ENCODE measurements around the gene ADSS1. TPM values are rescaled to one million over a fixed set of nuclear protein-coding genes. Genes with fewer than 3 reads are reported as not detected.

Gene ADSS1
- total and polyA plus RNA-seq, 2 experiments from 2014 or later, result 3.8 to 7.6 TPM

- no peak for DNase-seq (ENCODE audit: low spot score)
- TF ChIP-seq CTCF (IDR thresholded peaks at IDR 0.05; ENCODE audit: poor library complexity) (no peak), EZH2phosphoT487 (IDR thresholded peaks at IDR 0.05; ENCODE audit: low read depth, severe bottlenecking, unreplicated experiment) (no peak), EZH2 (IDR thresholded peaks at IDR 0.05; ENCODE audit: borderline replicate concordance) (no peak)
- Histone ChIP-seq H3K27me3 (no peaks in the 10 kb centered on the region), H3K9me3 (ENCODE audit: low read depth) (no peaks in the 10 kb centered on the region), H4K20me1 (ENCODE audit: insufficient read depth, poor library complexity, severe bottlenecking) (peaks cover 25% of the 10 kb centered on the region), H3K4me2 (no peak overlapping the region), H2AFZ (no peak overlapping the region), H3K4me1 (ENCODE audit: insufficient read depth) (peaks cover 12% of the 10 kb centered on the region), H3K27ac (no peak overlapping the region), H3K9me2 (replicated peaks; ENCODE audit: insufficient read depth) (no peaks in the 10 kb centered on the region), H3K79me2 (peaks cover 30% of the 10 kb centered on the region), H3K4me3 (no peak overlapping the region), H3K36me3 (replicated peaks; ENCODE audit: insufficient read depth, low read depth) (no peaks in the 10 kb centered on the region)
- WGBS (ENCODE audit: low lambda C conversion rate, missing lambda C conversion rate), result 77% methylated on average over 19 of the region's 19 CpGs
Measured at GRCh38 chr14:104697892-104698583, 26.0 kb upstream of the ADSS1 start.

GRCh38 chr14:104698688-104699425, 25.2 kb upstream of the ADSS1 start:
- no peak for DNase-seq (ENCODE audit: low spot score)
- no peak overlapping the region for H2AFZ ChIP-seq
- H3K36me3 ChIP-seq (replicated peaks; ENCODE audit: insufficient read depth, low read depth), result no peaks in the 10 kb centered on the region
- H3K27ac ChIP-seq, result no peak overlapping the region
- no peak overlapping the region for H3K4me2 ChIP-seq
- H3K27me3 ChIP-seq, result no peaks in the 10 kb centered on the region
- no peaks in the 10 kb centered on the region for H3K9me2 ChIP-seq (replicated peaks; ENCODE audit: insufficient read depth)
- 95% methylated on average over 23 of the region's 24 CpGs for WGBS (ENCODE audit: low lambda C conversion rate, missing lambda C conversion rate)
- H3K79me2 ChIP-seq, result peaks cover 22% of the 10 kb centered on the region
- H3K4me3 ChIP-seq, result no peak overlapping the region
- peaks cover 12% of the 10 kb centered on the region for H3K4me1 ChIP-seq (ENCODE audit: insufficient read depth)
- no peaks in the 10 kb centered on the region for H3K9me3 ChIP-seq (ENCODE audit: low read depth)
- peaks cover 24% of the 10 kb centered on the region for H4K20me1 ChIP-seq (ENCODE audit: insufficient read depth, poor library complexity, severe bottlenecking)
- TF ChIP-seq EZH2phosphoT487 (IDR thresholded peaks at IDR 0.05; ENCODE audit: low read depth, severe bottlenecking, unreplicated experiment) (no peak), EZH2 (IDR thresholded peaks at IDR 0.05; ENCODE audit: borderline replicate concordance) (no peak), CTCF (IDR thresholded peaks at IDR 0.05; ENCODE audit: poor library complexity) (no peak)

GRCh38 chr14:104699426-104699748, 24.6 kb upstream of the ADSS1 start:
- TF ChIP-seq EZH2 (IDR thresholded peaks at IDR 0.05; ENCODE audit: borderline replicate concordance) (no peak), CTCF (IDR thresholded peaks at IDR 0.05; ENCODE audit: poor library complexity) (no peak)
- no peaks in the 10 kb centered on the region for H3K36me3 ChIP-seq (replicated peaks; ENCODE audit: insufficient read depth, low read depth)
- H3K9me3 ChIP-seq (ENCODE audit: low read depth), result no peaks in the 10 kb centered on the region
- no peak overlapping the region for H3K27ac ChIP-seq
- no peak overlapping the region for H3K4me3 ChIP-seq
- WGBS (ENCODE audit: low lambda C conversion rate, missing lambda C conversion rate), result 95% methylated on average over 12 of the region's 12 CpGs
- H4K20me1 ChIP-seq (ENCODE audit: insufficient read depth, poor library complexity, severe bottlenecking), result peaks cover 19% of the 10 kb centered on the region
- no peaks in the 10 kb centered on the region for H3K27me3 ChIP-seq
- H3K4me2 ChIP-seq, result no peak overlapping the region
- H3K9me2 ChIP-seq (replicated peaks; ENCODE audit: insufficient read depth), result no peaks in the 10 kb centered on the region
- peaks cover 12% of the 10 kb centered on the region for H3K4me1 ChIP-seq (ENCODE audit: insufficient read depth)
- DNase-seq (ENCODE audit: low spot score), result no peak
- no peak overlapping the region for H2AFZ ChIP-seq
- peaks cover 17% of the 10 kb centered on the region for H3K79me2 ChIP-seq

All from hepatocyte (in vitro differentiated cells).